DND-41 (cell line): ENCODE results near the gene EPHB1.

Experiments used
- ATAC-seq: fragments of 200-7000 bp; cut with Tn5 transposase; 3 replicates; pipeline ENCODE4 v1.9.1; 2021; ENCODE audit warnings: low read depth; ENCODE audit not compliant: insufficient read depth
- DNase-seq: peaks from one replicate; pipeline ENCODE4 v3.0.0-alpha.2; 2020
- H2AFZ ChIP-seq: 2 replicates; pipeline ENCODE4 v1.6.0; 2012; ENCODE audit warnings: low read depth, low read length
- H3K27ac ChIP-seq: 2 replicates; pipeline ENCODE4 v1.5.1; 2012; ENCODE audit warnings: low read length, inconsistent platforms
- H3K27me3 ChIP-seq: fragments of 200-600 bp; sonication (generic); 2 replicates; pipeline ENCODE4 v1.6.0; 2012; ENCODE audit warnings: low read length, mild to moderate bottlenecking, inconsistent platforms; ENCODE audit not compliant: insufficient read depth, poor library complexity
- H3K36me3 ChIP-seq: 2 replicates; pipeline ENCODE4 v1.5.1; 2012; ENCODE audit warnings: low read length, inconsistent platforms; ENCODE audit not compliant: insufficient read depth
- H3K4me1 ChIP-seq: 2 replicates; pipeline ENCODE4 v1.5.1; 2012; ENCODE audit warnings: mild to moderate bottlenecking, low read length; ENCODE audit not compliant: insufficient read depth
- H3K4me2 ChIP-seq: 2 replicates; pipeline ENCODE4 v1.6.0; 2012; ENCODE audit warnings: mild to moderate bottlenecking, moderate library complexity, low read length, inconsistent platforms; ENCODE audit not compliant: insufficient read depth
- H3K4me3 ChIP-seq, 2 experiments: fragments of 200-600 bp in 1 of 2; shearing (Covaris generic) in 1 of 2; 2 replicates each; pipeline ENCODE4 v1.5.1; 2012 to 2016; ENCODE audit warnings: inconsistent platforms in 2 of 2, low read length in 2 of 2, mild to moderate bottlenecking in 2 of 2, low read depth in 1 of 2, moderate library complexity in 1 of 2
- H3K79me2 ChIP-seq: 2 replicates; pipeline ENCODE4 v1.6.0; 2012; ENCODE audit warnings: low read length, inconsistent platforms; ENCODE audit not compliant: insufficient read depth
- H3K9ac ChIP-seq: 2 replicates; pipeline ENCODE4 v1.6.0; 2012; ENCODE audit warnings: low read depth, mild to moderate bottlenecking, inconsistent platforms, low read length, moderate library complexity
- H3K9me3 ChIP-seq: 2 replicates; pipeline ENCODE4 v1.5.1; 2012; ENCODE audit warnings: low read length, moderate library complexity, mild to moderate bottlenecking, inconsistent platforms; ENCODE audit not compliant: insufficient read depth, severe bottlenecking
- H4K20me1 ChIP-seq: 2 replicates; pipeline ENCODE4 v1.6.0; 2012; ENCODE audit warnings: low read length; ENCODE audit not compliant: insufficient read depth
- CTCF ChIP-seq: IDR thresholded peaks from 2 replicates; pipeline ENCODE4 v1.5.1; 2012; ENCODE audit warnings: borderline replicate concordance, low read length, moderate library complexity, mild to moderate bottlenecking; ENCODE audit not compliant: poor library complexity, severe bottlenecking; ENCODE audit errors: extremely low read depth
- EZH2 ChIP-seq: IDR thresholded peaks from 3 replicates; pipeline ENCODE4 v1.6.1; 2012; ENCODE audit warnings: borderline replicate concordance, low read depth, mild to moderate bottlenecking, moderate library complexity, low read length, inconsistent platforms; ENCODE audit not compliant: severe bottlenecking

The EPHB1 gene

GRCh38 chr3:135091946-135092345 is 296.9 kb downstream of the EPHB1 start:
- H3K27ac ChIP-seq, result no peak overlapping the region
- no peaks in the 10 kb centered on the region for H3K4me1 ChIP-seq
- no peaks in the 10 kb centered on the region for H3K36me3 ChIP-seq
- no peaks in the 10 kb centered on the region for H4K20me1 ChIP-seq
- peaks cover 17% of the 10 kb centered on the region for H3K27me3 ChIP-seq
- no peak overlapping the region for H3K9ac ChIP-seq
- TF ChIP-seq CTCF (no peak), EZH2 (no peak)
- H3K79me2 ChIP-seq, result no peaks in the 10 kb centered on the region
- no peak overlapping the region for H2AFZ ChIP-seq
- no peaks in the 10 kb centered on the region for H3K9me3 ChIP-seq
- ATAC-seq (no peak), DNase-seq (no peak)
- no peak overlapping the region for H3K4me3 ChIP-seq
- H3K4me2 ChIP-seq, result no peak overlapping the region

- H4K20me1 ChIP-seq, result no peaks in the 10 kb centered on the region
Measured at GRCh38 chr3:135093121-135093520, 298.1 kb downstream of the EPHB1 start.

GRCh38 chr3:135097276-135097946 is 302.4 kb downstream of the EPHB1 start:
- H3K4me3 ChIP-seq, result no peak overlapping the region

More at GRCh38 chr3:135093121-135093520, 298.1 kb downstream of the EPHB1 start:
- ATAC-seq, result no peak
- no peak for DNase-seq
- Histone ChIP-seq H3K4me2 (no peak overlapping the region), H3K4me3 (no peak overlapping the region), H3K79me2 (no peaks in the 10 kb centered on the region), H3K36me3 (no peaks in the 10 kb centered on the region), H3K27me3 (peaks cover 17% of the 10 kb centered on the region), H3K9ac (no peak overlapping the region), H3K27ac (no peak overlapping the region), H3K4me1 (no peaks in the 10 kb centered on the region), H3K9me3 (no peaks in the 10 kb centered on the region), H2AFZ (no peak overlapping the region)
- no peak for TF ChIP-seq EZH2
- no peak for TF ChIP-seq CTCF

More at GRCh38 chr3:135097276-135097946, 302.4 kb downstream of the EPHB1 start:
- Histone ChIP-seq H3K9ac (no peak overlapping the region), H3K9me3 (no peaks in the 10 kb centered on the region), H2AFZ (no peak overlapping the region), H3K79me2 (no peaks in the 10 kb centered on the region), H4K20me1 (no peaks in the 10 kb centered on the region; the same call in 1 of the 2 replicates), H3K4me2 (no peak overlapping the region), H3K4me1 (no peaks in the 10 kb centered on the region), H3K27ac (no peak overlapping the region), H3K36me3 (no peaks in the 10 kb centered on the region), H3K27me3 (no peaks in the 10 kb centered on the region)
- no peak for ATAC-seq
- TF ChIP-seq EZH2 (no peak), CTCF (no peak)
- no peak for DNase-seq
